GM19468 (cell line): ENCODE results near the gene NOSIP.

Experiments
- ATAC-seq: cut with Tn5 transposase; IDR thresholded peaks from one replicate; pipeline ENCODE4 v1.9.1; 2021; ENCODE audit warnings: mild to moderate bottlenecking, moderate library complexity, moderate number of reproducible peaks; ENCODE audit not compliant: unreplicated experiment; ENCODE audit errors: extremely low read depth

Gene NOSIP

GRCh38 chr19:49553451-49554271, 26.7 kb downstream of the NOSIP start:
- ATAC-seq = no peak

GRCh38 chr19:49552749-49553148, 27.6 kb downstream of the NOSIP start:
- ATAC-seq = no peak

- ATAC-seq = no peak
These were observed 28.8 kb downstream of the NOSIP start for GRCh38 chr19:49551531-49551930.

- no peak for ATAC-seq
These were observed 31.3 kb downstream of the NOSIP start for GRCh38 chr19:49549045-49549444.

GRCh38 chr19:49546825-49547565, 33.4 kb downstream of the NOSIP start:
- no peak for ATAC-seq

GRCh38 chr19:49544154-49544553, 36.2 kb downstream of the NOSIP start:
- no peak for ATAC-seq

- no peak for ATAC-seq
These were observed 37.3 kb downstream of the NOSIP start for GRCh38 chr19:49543032-49543431.

- ATAC-seq = no peak
These were observed 37.9 kb downstream of the NOSIP start for GRCh38 chr19:49542446-49542845.

- ATAC-seq = no peak
These were observed 38.4 kb downstream of the NOSIP start for GRCh38 chr19:49541914-49542313.

GRCh38 chr19:49539192-49539952, 41.0 kb downstream of the NOSIP start:
- ATAC-seq = no peak

GRCh38 chr19:49538643-49539042, 41.7 kb downstream of the NOSIP start:
- ATAC-seq = no peak

GRCh38 chr19:49536921-49537462, 43.4 kb downstream of the NOSIP start:
- no peak for ATAC-seq

- no peak for ATAC-seq
These were observed 45.5 kb downstream of the NOSIP start for GRCh38 chr19:49534632-49535385.

- ATAC-seq = no peak
These were observed 46.5 kb downstream of the NOSIP start for GRCh38 chr19:49533551-49534488.

- ATAC-seq = no peak
These were observed 49.6 kb downstream of the NOSIP start for GRCh38 chr19:49530708-49531107.

GRCh38 chr19:49528211-49528771, 52.1 kb downstream of the NOSIP start:
- no peak for ATAC-seq

GRCh38 chr19:49524812-49525455, 55.4 kb downstream of the NOSIP start:
- ATAC-seq = no peak

- no peak for ATAC-seq
These were observed 59.5 kb downstream of the NOSIP start for GRCh38 chr19:49520705-49521319.
